ENCODE measurements around the gene HOXD10. TPM values are rescaled to one million over a fixed set of nuclear protein-coding genes. Genes with fewer than 3 reads are reported as not detected.

The HOXD10 gene
- total RNA-seq, 1 experiment from 2014 or later: 4.8 TPM

- no peaks in the 10 kb centered on the region for H3K36me3 ChIP-seq
- no peaks in the 10 kb centered on the region; the same call in 1 of the 2 replicates for H3K9me3 ChIP-seq
- DNase-seq: no peak
- H3K4me3 ChIP-seq: no peak overlapping the region
- H3K27me3 ChIP-seq: no peaks in the 10 kb centered on the region
Measured at GRCh38 chr2:176157499-176158185, 41.1 kb downstream of the HOXD10 start.

- no peaks in the 10 kb centered on the region for H3K27me3 ChIP-seq
- no peak for DNase-seq
- H3K4me3 ChIP-seq: no peak overlapping the region
Measured at GRCh38 chr2:176158186-176158591, 41.6 kb downstream of the HOXD10 start.

GRCh38 chr2:176158855-176159662, 42.5 kb downstream of the HOXD10 start:
- DNase-seq: no peak

More at GRCh38 chr2:176158186-176158591, 41.6 kb downstream of the HOXD10 start:
- H3K36me3 ChIP-seq: no peaks in the 10 kb centered on the region
- H3K9me3 ChIP-seq: no peaks in the 10 kb centered on the region; the same call in 1 of the 2 replicates

GRCh38 chr2:176159663-176160250, 43.2 kb downstream of the HOXD10 start:
- Histone ChIP-seq H3K4me3 (no peak overlapping the region), H3K27me3 (no peaks in the 10 kb centered on the region), H3K36me3 (no peaks in the 10 kb centered on the region), H3K9me3 (no peaks in the 10 kb centered on the region; the same call in 1 of the 2 replicates)
- DNase-seq: no peak

More at GRCh38 chr2:176158855-176159662, 42.5 kb downstream of the HOXD10 start:
- no peak overlapping the region for H3K4me3 ChIP-seq
- H3K36me3 ChIP-seq: no peaks in the 10 kb centered on the region
- no peaks in the 10 kb centered on the region; the same call in 1 of the 2 replicates for H3K9me3 ChIP-seq
- no peaks in the 10 kb centered on the region for H3K27me3 ChIP-seq

- Histone ChIP-seq H3K27me3 (no peaks in the 10 kb centered on the region), H3K36me3 (no peaks in the 10 kb centered on the region), H3K4me3 (no peak overlapping the region), H3K9me3 (no peaks in the 10 kb centered on the region)
- DNase-seq: no peak
Measured at GRCh38 chr2:176160251-176160985, 43.8 kb downstream of the HOXD10 start.

GRCh38 chr2:176160986-176161824, 44.6 kb downstream of the HOXD10 start:
- no peak for DNase-seq
- H3K4me3 ChIP-seq: no peak overlapping the region
- no peaks in the 10 kb centered on the region for H3K9me3 ChIP-seq
- H3K36me3 ChIP-seq: no peaks in the 10 kb centered on the region
- H3K27me3 ChIP-seq: no peaks in the 10 kb centered on the region

- no peaks in the 10 kb centered on the region for H3K27me3 ChIP-seq
- DNase-seq: peak; percentile 25
- peak overlapping the region; percentile 11; the same call in 1 of the 2 replicates for H3K4me3 ChIP-seq
- H3K36me3 ChIP-seq: no peaks in the 10 kb centered on the region
- no peaks in the 10 kb centered on the region for H3K9me3 ChIP-seq
Measured at GRCh38 chr2:176161825-176162626, 45.4 kb downstream of the HOXD10 start.

GRCh38 chr2:176162911-176163671, 46.5 kb downstream of the HOXD10 start:
- Histone ChIP-seq H3K9me3 (no peaks in the 10 kb centered on the region), H3K27me3 (no peaks in the 10 kb centered on the region), H3K4me3 (no peak overlapping the region), H3K36me3 (no peaks in the 10 kb centered on the region)
- DNase-seq: no peak

GRCh38 chr2:176163672-176164056, 47.1 kb downstream of the HOXD10 start:
- no peaks in the 10 kb centered on the region for H3K27me3 ChIP-seq

GRCh38 chr2:176164201-176164600, 47.6 kb downstream of the HOXD10 start:
- DNase-seq: no peak
- no peaks in the 10 kb centered on the region for H3K27me3 ChIP-seq
- H3K9me3 ChIP-seq: no peaks in the 10 kb centered on the region
- H3K36me3 ChIP-seq: no peaks in the 10 kb centered on the region
- no peak overlapping the region for H3K4me3 ChIP-seq

More at GRCh38 chr2:176163672-176164056, 47.1 kb downstream of the HOXD10 start:
- H3K36me3 ChIP-seq: no peaks in the 10 kb centered on the region
- no peak for DNase-seq
- H3K9me3 ChIP-seq: no peaks in the 10 kb centered on the region
- no peak overlapping the region for H3K4me3 ChIP-seq

GRCh38 chr2:176164611-176165369, 48.2 kb downstream of the HOXD10 start:
- H3K9me3 ChIP-seq: no peaks in the 10 kb centered on the region
- no peaks in the 10 kb centered on the region for H3K36me3 ChIP-seq
- no peak for DNase-seq
- H3K27me3 ChIP-seq: no peaks in the 10 kb centered on the region
- H3K4me3 ChIP-seq: no peak overlapping the region

GRCh38 chr2:176165370-176166050, 48.9 kb downstream of the HOXD10 start:
- no peaks in the 10 kb centered on the region for H3K36me3 ChIP-seq
- no peaks in the 10 kb centered on the region for H3K27me3 ChIP-seq
- no peak overlapping the region for H3K4me3 ChIP-seq
- DNase-seq: no peak
- H3K9me3 ChIP-seq: no peaks in the 10 kb centered on the region

- Histone ChIP-seq H3K36me3 (no peaks in the 10 kb centered on the region), H3K9me3 (no peaks in the 10 kb centered on the region), H3K4me3 (no peak overlapping the region), H3K27me3 (no peaks in the 10 kb centered on the region)
- DNase-seq: no peak
Measured at GRCh38 chr2:176166272-176166671, 49.7 kb downstream of the HOXD10 start.
